ENCODE data around the gene IFIT5.
"Not testable (repeated sequence)": the region's sequence is repeated elsewhere in the genome, so short reads cannot be mapped to it uniquely, and the experiment has no call there.

The IFIT5 gene

GRCh38 chr10:89440226-89441009 is 26.1 kb downstream of the IFIT5 start:
- FAIRE-seq: no peak

DNA sequence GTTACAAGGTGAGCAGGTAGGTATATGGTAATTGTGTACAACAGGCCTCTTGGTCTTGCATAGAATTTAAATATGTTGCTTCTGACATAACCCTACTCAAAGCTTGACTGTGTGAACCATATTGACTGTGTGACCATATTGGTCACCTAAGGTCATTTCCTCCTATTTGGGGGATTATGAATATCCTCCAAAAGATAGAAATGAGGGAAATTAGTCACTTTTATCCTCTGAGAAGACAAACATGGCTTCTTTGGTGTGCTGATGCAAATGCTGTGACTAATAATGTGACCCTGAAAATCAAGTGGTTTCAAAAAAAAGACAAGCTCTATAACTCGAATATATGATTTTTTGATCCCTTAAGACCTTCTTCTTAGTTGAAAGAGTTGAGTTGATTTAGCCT is 27.9 kb downstream of the IFIT5 start:
- no peak for FAIRE-seq

DNA sequence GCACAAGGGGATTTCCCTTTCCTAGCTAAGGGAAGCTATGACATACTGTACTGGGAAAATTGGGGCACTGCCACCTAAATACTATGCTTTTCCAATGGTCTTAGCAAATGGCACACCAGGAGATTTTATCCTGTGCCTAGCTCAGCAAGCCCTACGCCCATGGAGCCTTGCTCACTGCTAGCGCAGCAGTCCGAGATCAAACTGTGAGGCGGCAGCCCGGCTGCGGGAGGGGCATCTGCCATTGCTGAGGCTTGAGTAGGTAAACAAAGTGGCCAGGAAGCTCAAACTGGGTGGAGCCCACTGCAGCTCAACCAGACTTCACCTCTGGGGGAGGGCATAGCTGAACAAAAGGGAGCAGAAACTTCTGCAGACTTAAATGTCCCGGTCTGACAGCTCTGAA is 30.5 kb downstream of the IFIT5 start:
- FAIRE-seq: not testable (repeated sequence)

DNA sequence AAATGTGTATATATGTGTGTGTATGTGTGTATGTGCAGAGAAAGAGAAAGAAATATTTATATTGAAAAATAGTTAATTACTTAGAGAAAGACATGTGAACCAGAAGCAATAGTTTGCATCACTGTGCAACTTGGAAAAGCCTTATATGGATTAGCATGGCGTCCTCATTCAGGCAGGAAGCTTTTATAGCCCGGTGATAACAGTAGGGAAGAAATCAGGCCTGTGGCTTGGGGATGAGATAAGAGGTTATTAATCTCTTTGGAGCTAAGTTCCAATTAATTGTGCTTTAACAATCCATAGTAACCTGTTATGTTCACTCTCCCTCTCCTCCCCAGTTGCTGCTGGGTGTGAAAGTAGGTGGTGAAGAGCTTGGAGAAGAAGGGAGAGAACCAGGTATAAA is 36.5 kb downstream of the IFIT5 start:
- no peak for FAIRE-seq

DNA sequence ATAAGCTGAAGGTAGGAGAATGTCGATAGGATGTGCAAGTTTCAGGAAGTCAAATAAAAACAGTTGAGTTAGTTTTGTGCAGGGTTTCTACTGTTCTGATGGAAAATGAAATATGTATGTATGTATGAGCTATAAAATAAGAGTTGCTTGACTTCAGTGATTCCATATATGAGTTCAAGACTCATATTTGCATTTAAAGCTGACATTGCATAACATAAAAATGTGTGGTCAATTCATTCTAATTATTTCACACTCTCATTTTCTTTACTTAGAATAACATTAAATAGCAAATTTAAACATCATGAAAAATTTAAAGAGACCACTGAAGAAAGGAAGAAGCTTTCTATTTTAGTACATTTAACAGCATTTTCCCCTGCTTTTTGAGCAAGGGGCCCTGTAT is 37.8 kb downstream of the IFIT5 start:
- FAIRE-seq: no peak

- FAIRE-seq: no peak
These were observed 40.4 kb downstream of the IFIT5 start for GRCh38 chr10:89454561-89455347.

GRCh38 chr10:89458291-89458690 is 43.9 kb downstream of the IFIT5 start:
- no peak for FAIRE-seq

DNA sequence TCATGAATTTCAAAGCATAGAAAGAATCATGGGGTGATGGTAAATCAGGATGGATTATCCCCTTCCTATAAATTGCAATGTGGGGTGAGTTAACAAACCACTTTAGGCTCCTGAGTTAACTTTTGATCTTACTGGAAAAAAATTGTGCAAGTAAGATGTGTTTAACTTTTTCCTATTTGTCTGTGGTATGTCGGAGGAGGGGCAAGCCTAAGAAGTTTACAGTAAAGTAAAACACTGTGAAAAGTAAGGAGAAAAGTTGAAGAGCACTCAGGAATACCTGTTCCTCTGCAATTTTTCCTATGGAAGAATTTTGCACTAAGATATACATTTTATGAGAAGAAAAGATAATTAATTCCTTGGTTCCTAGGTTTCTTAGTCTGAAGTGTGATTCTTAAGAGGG is 44.4 kb downstream of the IFIT5 start:
- FAIRE-seq: no peak

- FAIRE-seq: no peak
These were observed 49.6 kb downstream of the IFIT5 start for GRCh38 chr10:89463846-89464537.

- FAIRE-seq: no peak
These were observed 50.8 kb downstream of the IFIT5 start for GRCh38 chr10:89465196-89465595.

DNA sequence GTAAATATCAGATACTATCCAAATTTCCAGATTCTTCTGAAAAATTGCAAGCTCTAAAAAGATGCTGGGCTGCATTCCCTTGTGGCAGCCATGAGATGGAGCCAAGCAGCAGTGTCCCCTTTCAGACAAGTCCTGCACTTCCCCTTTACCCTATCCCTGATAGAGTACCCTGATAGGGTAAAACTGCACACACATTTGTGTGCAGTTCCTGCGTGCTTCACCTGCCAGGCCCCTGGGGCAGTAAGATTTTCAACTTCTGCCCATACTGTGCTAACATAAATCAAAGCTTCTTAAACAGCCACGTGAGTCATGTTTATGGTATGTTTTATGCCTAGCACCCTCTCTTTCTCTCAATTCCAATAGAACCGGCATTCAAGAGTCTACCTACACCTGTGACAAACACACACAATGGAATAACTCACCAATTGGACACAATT is 52.2 kb downstream of the IFIT5 start:
- FAIRE-seq: peak; percentile 97

DNA sequence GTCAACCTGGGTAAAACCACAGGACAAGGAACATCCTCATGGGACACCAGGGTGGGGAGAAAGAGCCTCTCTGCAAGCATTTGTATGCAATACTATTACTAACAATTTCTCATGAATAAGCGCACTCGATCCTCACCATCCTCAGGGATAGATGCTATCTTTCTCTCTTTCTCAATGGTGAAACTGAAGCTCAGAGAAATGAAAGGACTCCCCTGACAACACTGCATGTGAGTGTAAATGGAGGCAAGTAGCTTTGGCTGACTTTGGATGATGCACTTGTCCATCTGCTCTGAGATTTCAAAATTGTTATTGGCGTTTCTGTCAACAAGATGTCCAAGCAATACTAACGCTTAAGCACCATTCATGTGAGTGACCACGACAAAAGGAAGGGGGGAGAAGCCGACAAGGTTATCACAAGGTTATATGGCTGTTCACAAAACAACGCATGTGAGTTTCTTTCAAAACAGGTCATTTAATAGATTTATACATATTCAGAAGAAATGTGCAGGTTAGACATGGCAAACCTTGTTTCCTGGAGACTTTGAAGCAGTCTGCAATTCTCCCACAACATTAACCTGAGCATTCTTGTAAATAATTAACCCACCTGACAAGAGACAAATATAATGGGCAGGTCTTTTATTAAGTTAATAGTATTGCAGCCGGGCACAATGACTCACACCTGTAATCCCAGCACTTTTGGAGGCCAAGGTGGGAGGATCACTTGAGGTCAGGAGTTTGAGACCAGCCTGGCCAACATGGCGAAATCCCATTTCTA is 54.0 kb downstream of the IFIT5 start:
- peak; percentile 97 for FAIRE-seq

- FAIRE-seq: no peak
These were observed 55.1 kb downstream of the IFIT5 start for GRCh38 chr10:89469517-89469916.
